Neural cell (in vitro differentiated cells): ENCODE measurements around the gene EIF2B4. TPM values are rescaled to one million over a fixed set of nuclear protein-coding genes. Genes with fewer than 3 reads are reported as not detected.

ENCODE experiments used
- H2AFZ ChIP-seq: fragments of 200-600, 300-800 bp; sonication (generic), shearing (Covaris generic); 2 replicates; pipeline ENCODE4 v1.6.0; 2014; ENCODE audit warnings: low read depth, mild to moderate bottlenecking, antibody characterized with exemption, low read length, moderate library complexity
- H3F3A ChIP-seq: fragments of 200-600 bp; shearing (Covaris generic); 2 replicates; pipeline ENCODE4 v1.6.1; 2016; ENCODE audit warnings: mild to moderate bottlenecking, moderate library complexity, mixed read lengths, antibody characterized with exemption, low read length; ENCODE audit not compliant: insufficient read depth, poor library complexity, severe bottlenecking
- H3K27ac ChIP-seq: fragments of 200-600, 300-800 bp; sonication (generic), shearing (Covaris generic); 2 replicates; pipeline ENCODE4 v1.5.1; 2014; ENCODE audit warnings: mild to moderate bottlenecking, low read length, moderate library complexity
- H3K27me3 ChIP-seq: fragments of 300-800, 200-600 bp; sonication (generic), shearing (Covaris generic); 2 replicates; pipeline ENCODE4 v1.6.0; 2014; ENCODE audit warnings: mild to moderate bottlenecking, low read depth, low read length, moderate library complexity; ENCODE audit not compliant: insufficient read depth
- H3K36me3 ChIP-seq: fragments of 300-800, 200-600 bp; sonication (generic), shearing (Covaris generic); 2 replicates; pipeline ENCODE4 v1.5.1; 2014; ENCODE audit warnings: mild to moderate bottlenecking, antibody characterized with exemption, low read length, moderate library complexity; ENCODE audit not compliant: insufficient read depth
- H3K4me2 ChIP-seq: fragments of 300-800, 200-600 bp; sonication (generic), shearing (Covaris generic); 2 replicates; pipeline ENCODE4 v1.6.0; 2014; ENCODE audit warnings: mild to moderate bottlenecking, low read length
- H3K4me3 ChIP-seq: fragments of 300-800, 200-600 bp; sonication (generic), shearing (Covaris generic); 2 replicates; pipeline ENCODE4 v1.5.1; 2014; ENCODE audit warnings: mild to moderate bottlenecking, low read length, moderate library complexity
- H3K79me2 ChIP-seq: fragments of 200-600 bp; shearing (Covaris generic); replicated peaks from 2 replicates; pipeline ENCODE4 v1.6.0; 2014; ENCODE audit warnings: mild to moderate bottlenecking, low read length, moderate library complexity; ENCODE audit not compliant: insufficient read depth
- H3K9ac ChIP-seq: fragments of 300-800, 200-600 bp; sonication (generic), shearing (Covaris generic); 2 replicates; pipeline ENCODE4 v1.6.1; 2016; ENCODE audit warnings: mild to moderate bottlenecking, low read length, mixed read lengths
- H3K9me2 ChIP-seq: fragments of 200-600 bp; shearing (Covaris generic); 2 replicates; pipeline ENCODE4 v1.6.1; 2016; ENCODE audit warnings: mild to moderate bottlenecking, low read length, mixed read lengths; ENCODE audit not compliant: insufficient read depth
- H3K9me3 ChIP-seq: fragments of 200-600, 300-800 bp; sonication (generic), shearing (Covaris generic); 2 replicates; pipeline ENCODE4 v1.6.1; 2016; ENCODE audit warnings: mild to moderate bottlenecking, mixed run types, low read length, moderate library complexity, mixed read lengths
- H4K20me1 ChIP-seq: fragments of 200-600 bp; shearing (Covaris generic); 2 replicates; pipeline ENCODE4 v1.6.1; 2016; ENCODE audit warnings: mild to moderate bottlenecking, mixed run types; ENCODE audit not compliant: insufficient read depth
- CTCF ChIP-seq: fragments of 450-650 bp; IDR thresholded peaks from 2 replicates; pipeline ENCODE4 v1.5.1; 2014; ENCODE audit warnings: antibody characterized with exemption, mild to moderate bottlenecking, moderate library complexity; ENCODE audit not compliant: poor library complexity, severe bottlenecking
- EP300 ChIP-seq: fragments of 450-650 bp; conservative IDR thresholded peaks from 2 replicates; pipeline ENCODE4 v1.6.1; 2014; ENCODE audit warnings: antibody characterized with exemption, mild to moderate bottlenecking, moderate library complexity; ENCODE audit not compliant: poor library complexity, severe bottlenecking
- EZH2 ChIP-seq: fragments of 200-600, 300-800 bp; shearing (Covaris generic), sonication (generic); IDR thresholded peaks from 2 replicates; pipeline ENCODE4 v1.6.1; 2014; ENCODE audit warnings: antibody characterized with exemption, low read length, borderline replicate concordance, mild to moderate bottlenecking; ENCODE audit not compliant: insufficient read depth, poor library complexity, severe bottlenecking
- MXI1 ChIP-seq: fragments of 450-650 bp; conservative IDR thresholded peaks from 2 replicates; pipeline ENCODE4 v1.6.1; 2014; ENCODE audit warnings: antibody characterized with exemption, mild to moderate bottlenecking; ENCODE audit not compliant: poor library complexity, severe bottlenecking
- POLR2AphosphoS5 ChIP-seq: IDR thresholded peaks from 2 replicates; pipeline ENCODE4 v1.6.1; 2012
- RAD21 ChIP-seq: fragments of 450-650 bp; conservative IDR thresholded peaks from 2 replicates; pipeline ENCODE4 v1.6.1; 2014; ENCODE audit warnings: antibody characterized with exemption, mild to moderate bottlenecking, moderate library complexity
- REST ChIP-seq: IDR thresholded peaks from 2 replicates; pipeline ENCODE4 v1.6.1; 2012; ENCODE audit warnings: borderline replicate concordance
- SMC3 ChIP-seq: fragments of 450-650 bp; conservative IDR thresholded peaks from 2 replicates; pipeline ENCODE4 v1.6.1; 2014; ENCODE audit warnings: antibody characterized with exemption, mild to moderate bottlenecking, moderate library complexity; ENCODE audit not compliant: poor library complexity
- TAF1 ChIP-seq: IDR thresholded peaks from 2 replicates; pipeline ENCODE4 v1.6.1; 2012; ENCODE audit warnings: low read depth
- polyA plus RNA-seq: library from polyadenylated mRNA; depleted of rRNA; stranded (reverse); fragments of >200 nt; gene quantifications from 2 replicates; pipeline ENCODE4 v1.2.3, GENCODE V29; 2014

The EIF2B4 gene
- polyA plus RNA-seq, 1 donor from 2014 or later: 43.7 TPM

GRCh38 chr2:27376866-27377617 is 6.9 kb upstream of the EIF2B4 start:
- Histone ChIP-seq H3K27me3 (no peaks in the 10 kb centered on the region), H3K4me2 (no peak overlapping the region), H3K9me3 (no peaks in the 10 kb centered on the region), H4K20me1 (no peaks in the 10 kb centered on the region), H3K9me2 (no peaks in the 10 kb centered on the region), H3F3A (no peaks in the 10 kb centered on the region), H3K79me2 (peaks cover 12% of the 10 kb centered on the region), H3K36me3 (no peaks in the 10 kb centered on the region), H3K4me3 (no peak overlapping the region), H3K27ac (no peak overlapping the region), H3K9ac (no peak overlapping the region), H2AFZ (no peak overlapping the region)
- TF ChIP-seq EZH2: no peak
- no peak for TF ChIP-seq SMC3
- TF ChIP-seq MXI1: no peak
- no peak for TF ChIP-seq REST
- no peak for TF ChIP-seq TAF1
- TF ChIP-seq CTCF: no peak

- H3F3A ChIP-seq: no peaks in the 10 kb centered on the region
- H3K27ac ChIP-seq: no peak overlapping the region
- H3K36me3 ChIP-seq: no peaks in the 10 kb centered on the region
- H3K79me2 ChIP-seq: peaks cover 16% of the 10 kb centered on the region
- H3K4me3 ChIP-seq: no peak overlapping the region
- no peaks in the 10 kb centered on the region for H3K9me2 ChIP-seq
- H4K20me1 ChIP-seq: no peaks in the 10 kb centered on the region
- no peak overlapping the region for H2AFZ ChIP-seq
- no peak overlapping the region for H3K9ac ChIP-seq
- no peaks in the 10 kb centered on the region for H3K9me3 ChIP-seq
- no peaks in the 10 kb centered on the region for H3K27me3 ChIP-seq
- H3K4me2 ChIP-seq: no peak overlapping the region
- TF ChIP-seq TAF1: no peak
- TF ChIP-seq MXI1: no peak
- no peak for TF ChIP-seq CTCF
- no peak for TF ChIP-seq SMC3
- TF ChIP-seq POLR2AphosphoS5: no peak
- TF ChIP-seq EP300: no peak
- TF ChIP-seq RAD21: no peak
- TF ChIP-seq EZH2: no peak
- TF ChIP-seq REST: no peak
Measured at GRCh38 chr2:27376151-27376865, 6.2 kb upstream of the EIF2B4 start.
